Activated CD4-positive, alpha-beta T cell treated with anti-CD3 and anti-CD28 coated beads, Interleukin-2, amount 50 U/mL, for 48 hours (primary cell): ENCODE data around the gene RGS3.

Experiments used
- DNase-seq, 2 experiments: peaks; one replicate each; pipeline ENCODE4 v3.0.0-alpha.2; 2020

The RGS3 gene

GRCh38 chr9:113574441-113575262, 111.1 kb downstream of the RGS3 start:
- DNase-seq: no peak

DNA sequence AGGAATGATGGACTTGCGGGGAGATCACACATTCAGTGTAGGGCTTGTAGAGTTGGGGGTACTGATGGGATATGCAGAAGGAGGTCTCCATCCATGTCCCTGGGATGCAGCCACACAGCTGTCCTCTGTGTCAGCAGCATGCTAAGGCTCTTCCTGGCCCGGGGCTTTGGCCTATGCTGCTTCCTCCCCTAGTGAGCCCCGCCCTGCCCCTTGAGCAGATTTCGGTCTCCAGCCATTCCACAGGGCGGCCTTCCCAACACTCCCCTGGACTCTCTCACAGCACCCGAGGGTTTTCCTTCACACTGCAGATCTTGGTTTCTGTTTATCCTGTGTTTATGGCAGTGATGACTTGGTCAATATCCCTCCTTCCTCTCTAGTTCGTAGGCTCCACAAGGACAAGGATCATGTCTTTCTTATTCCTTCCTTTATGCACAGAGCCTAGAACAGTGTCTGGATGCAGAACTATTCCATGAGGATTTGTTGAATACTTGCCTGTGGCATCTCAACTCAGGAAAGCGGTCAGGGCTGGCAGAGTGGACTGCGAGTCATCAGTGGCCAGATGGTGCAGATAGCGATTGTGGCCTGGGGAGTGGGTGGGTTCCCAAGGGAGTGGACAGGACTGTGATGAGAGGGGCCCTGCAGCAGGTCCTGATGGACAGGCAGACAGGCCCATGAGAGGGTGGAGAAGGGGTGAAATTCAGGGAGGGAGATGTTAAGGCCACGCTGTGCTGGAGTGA, 114.2 kb downstream of the RGS3 start:
- no peak for DNase-seq

GRCh38 chr9:113578279-113578865, 114.8 kb downstream of the RGS3 start:
- DNase-seq: no peak

DNA sequence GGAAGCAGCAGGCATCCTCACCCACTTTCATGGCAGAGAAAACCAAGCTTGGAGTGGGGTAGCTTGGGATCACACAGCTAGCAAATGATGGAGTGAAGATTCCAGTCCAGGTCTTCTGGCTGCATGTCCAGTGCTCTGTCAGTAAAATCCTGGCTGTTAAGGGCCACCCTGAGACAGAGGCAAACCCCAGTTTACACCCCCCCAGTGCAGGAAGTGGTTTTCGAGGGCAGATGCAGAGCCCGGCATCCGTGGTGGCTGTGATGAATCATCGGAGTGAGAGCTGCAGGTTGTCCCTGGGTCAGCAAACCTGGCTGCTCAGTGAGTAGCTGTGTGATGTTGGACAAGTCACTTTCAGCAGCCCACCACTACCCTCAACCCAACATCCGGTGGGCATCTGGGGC, 115.4 kb downstream of the RGS3 start:
- peak; percentile 87 to 91 for DNase-seq

DNA sequence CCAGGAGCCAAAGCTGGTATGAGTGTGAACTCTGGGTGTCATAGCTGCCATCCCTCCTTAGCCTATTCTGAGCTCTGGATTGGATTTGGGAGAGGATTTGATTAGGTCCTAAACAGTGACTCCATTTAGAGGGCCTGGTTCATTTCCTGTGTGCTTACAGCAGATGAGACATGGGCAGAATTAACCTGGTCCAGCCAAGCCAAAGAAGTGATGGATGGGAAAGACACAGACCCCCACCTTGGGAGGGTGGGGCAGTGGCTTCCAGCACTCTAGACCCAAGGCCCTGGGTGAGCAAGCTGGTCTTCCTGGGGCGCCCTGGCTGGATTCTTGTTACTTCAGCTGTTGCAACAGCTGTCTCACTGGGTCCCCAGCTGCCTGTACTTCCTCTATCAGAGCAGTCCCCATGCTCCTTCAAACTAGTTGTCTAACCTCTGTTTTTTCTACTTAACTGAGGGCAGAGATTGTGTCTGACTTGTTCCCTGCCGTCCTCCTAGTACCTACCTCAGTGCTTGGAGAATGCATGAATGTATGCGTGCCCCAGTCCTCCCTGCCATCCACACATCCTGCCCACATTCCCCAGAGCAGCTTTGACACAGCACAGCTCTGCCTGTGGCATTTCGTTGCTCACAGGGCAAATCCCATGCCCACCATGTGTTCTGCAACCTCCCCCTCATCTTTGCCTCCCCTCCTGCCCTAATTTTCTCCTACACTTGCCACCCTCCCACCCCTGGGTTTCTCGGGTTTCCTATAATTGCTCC, 115.9 kb downstream of the RGS3 start:
- peak; percentile 22 to 33 for DNase-seq

GRCh38 chr9:113580041-113580953, 116.8 kb downstream of the RGS3 start:
- DNase-seq: peak; percentile 79 to 85

GRCh38 chr9:113580954-113581311, 117.4 kb downstream of the RGS3 start:
- no peak for DNase-seq

- DNase-seq: peak; percentile 82 to 86
Measured at GRCh38 chr9:113581865-113582697, 118.6 kb downstream of the RGS3 start.

DNA sequence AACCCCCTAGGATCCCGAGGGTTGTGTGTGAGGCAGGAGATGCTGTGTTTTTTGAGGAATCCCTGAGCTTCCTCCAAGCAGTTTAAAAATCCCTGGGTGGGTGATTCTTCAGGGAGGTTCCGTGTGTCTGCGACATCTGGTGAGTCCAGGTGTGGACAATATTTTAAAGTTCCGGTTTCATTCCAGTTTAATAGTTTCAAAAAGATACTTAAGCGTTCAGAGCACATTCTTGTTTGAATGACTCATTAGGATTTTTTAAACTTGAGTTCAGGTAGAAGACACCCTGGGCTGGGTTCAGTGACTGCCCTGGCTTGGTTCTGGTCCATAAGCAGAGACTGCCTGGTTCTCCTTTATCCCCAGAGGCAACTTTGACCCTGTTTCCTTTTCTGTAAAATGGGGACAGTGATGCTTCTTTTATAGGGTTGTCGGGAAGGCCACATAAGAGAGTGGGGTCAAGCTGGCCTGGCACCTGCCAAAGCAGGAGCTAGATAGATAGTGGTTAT, 119.2 kb downstream of the RGS3 start:
- DNase-seq: no peak

DNA sequence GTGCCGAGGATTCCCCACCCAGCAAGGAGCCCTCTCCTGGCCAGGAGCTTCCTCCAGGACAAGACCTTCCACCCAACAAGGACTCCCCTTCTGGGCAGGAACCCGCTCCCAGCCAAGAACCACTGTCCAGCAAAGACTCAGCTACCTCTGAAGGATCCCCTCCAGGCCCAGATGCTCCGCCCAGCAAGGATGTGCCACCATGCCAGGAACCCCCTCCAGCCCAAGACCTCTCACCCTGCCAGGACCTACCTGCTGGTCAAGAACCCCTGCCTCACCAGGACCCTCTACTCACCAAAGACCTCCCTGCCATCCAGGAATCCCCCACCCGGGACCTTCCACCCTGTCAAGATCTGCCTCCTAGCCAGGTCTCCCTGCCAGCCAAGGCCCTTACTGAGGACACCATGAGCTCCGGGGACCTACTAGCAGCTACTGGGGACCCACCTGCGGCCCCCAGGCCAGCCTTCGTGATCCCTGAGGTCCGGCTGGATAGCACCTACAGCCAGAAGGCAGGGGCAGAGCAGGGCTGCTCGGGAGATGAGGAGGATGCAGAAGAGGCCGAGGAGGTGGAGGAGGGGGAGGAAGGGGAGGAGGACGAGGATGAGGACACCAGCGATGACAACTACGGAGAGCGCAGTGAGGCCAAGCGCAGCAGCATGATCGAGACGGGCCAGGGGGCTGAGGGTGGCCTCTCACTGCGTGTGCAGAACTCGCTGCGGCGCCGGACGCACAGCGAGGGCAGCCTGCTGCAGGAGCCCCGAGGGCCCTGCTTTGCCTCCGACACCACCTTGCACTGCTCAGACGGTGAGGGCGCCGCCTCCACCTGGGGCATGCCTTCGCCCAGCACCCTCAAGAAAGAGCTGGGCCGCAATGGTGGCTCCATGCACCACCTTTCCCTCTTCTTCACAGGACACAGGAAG, 120.2 kb downstream of the RGS3 start:
- DNase-seq: no peak

GRCh38 chr9:113584428-113585084, 121.0 kb downstream of the RGS3 start:
- no peak for DNase-seq

GRCh38 chr9:113585085-113585442, 121.5 kb downstream of the RGS3 start:
- no peak for DNase-seq

DNA sequence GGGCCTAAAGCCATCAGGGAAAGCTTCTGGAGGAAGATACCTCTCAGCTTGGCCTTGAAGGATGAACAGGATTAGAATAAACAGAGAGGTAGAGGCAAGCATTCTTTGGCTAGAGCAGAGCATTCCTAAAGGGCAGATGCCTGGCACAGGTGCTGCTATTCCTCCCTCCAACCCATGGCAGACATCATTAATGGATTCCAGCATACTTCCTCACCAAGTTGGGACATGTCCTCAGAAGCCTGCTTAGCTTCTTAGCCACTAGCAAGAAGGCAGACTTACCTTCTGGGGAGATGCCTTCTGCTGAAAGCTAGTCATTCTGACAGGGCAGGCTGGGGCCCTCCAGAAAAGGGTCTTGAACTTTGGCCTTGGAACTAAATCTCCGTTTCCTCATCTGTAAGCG, 122.0 kb downstream of the RGS3 start:
- no peak for DNase-seq

DNA sequence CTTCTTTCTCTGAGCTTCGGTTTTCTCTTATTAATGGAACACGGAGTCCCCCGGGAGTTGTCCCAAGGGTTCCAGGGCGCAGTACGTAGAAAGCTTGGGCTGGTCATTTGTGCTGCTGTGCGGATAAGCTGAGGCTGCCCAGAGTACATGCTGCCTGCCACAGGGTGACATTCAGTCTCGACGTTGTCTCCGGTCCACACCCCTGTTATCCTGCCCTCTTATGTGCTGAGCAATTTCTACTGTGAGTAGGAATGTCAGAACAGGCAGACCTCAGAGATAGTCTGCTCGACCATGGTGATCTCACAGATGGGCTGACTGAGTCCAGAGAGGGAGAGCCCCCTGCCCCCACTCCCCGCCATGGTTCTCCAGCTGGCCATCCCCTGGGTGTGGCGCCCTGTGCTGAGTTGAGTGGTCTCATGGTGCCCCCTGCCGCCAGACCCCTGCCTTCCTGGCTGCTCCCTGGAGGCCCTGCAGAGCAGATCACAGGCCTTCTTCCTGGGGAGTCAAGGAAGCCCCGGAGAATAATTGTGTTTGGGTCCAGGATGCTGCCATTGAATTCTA, 124.0 kb downstream of the RGS3 start:
- no peak for DNase-seq

- no peak for DNase-seq
Measured at GRCh38 chr9:113588242-113588810, 124.8 kb downstream of the RGS3 start.

- DNase-seq: no peak
Measured at GRCh38 chr9:113588936-113589335, 125.4 kb downstream of the RGS3 start.

- no peak for DNase-seq
Measured at GRCh38 chr9:113589407-113589806, 125.9 kb downstream of the RGS3 start.

GRCh38 chr9:113589890-113590289, 126.4 kb downstream of the RGS3 start:
- DNase-seq: no peak

DNA sequence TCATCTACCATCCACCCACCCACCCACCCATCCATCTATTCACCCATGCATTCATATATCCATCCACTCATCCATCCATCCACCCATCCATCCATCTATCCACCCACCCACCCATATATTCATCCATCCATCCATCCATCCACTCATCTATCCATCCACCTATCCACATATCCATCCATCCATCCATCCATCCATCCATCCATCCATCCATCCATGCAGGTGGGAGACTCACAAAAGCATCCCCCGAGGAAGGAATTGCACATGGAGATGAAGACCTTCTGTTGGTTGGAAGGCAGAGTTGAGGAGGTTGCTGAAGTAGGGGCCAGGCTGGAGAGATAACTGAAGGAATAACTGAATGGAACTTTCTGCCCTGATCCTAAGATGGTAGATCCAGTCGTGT, 126.9 kb downstream of the RGS3 start:
- no peak for DNase-seq
